ENCODE measurements around the gene RFX1.

DNA sequence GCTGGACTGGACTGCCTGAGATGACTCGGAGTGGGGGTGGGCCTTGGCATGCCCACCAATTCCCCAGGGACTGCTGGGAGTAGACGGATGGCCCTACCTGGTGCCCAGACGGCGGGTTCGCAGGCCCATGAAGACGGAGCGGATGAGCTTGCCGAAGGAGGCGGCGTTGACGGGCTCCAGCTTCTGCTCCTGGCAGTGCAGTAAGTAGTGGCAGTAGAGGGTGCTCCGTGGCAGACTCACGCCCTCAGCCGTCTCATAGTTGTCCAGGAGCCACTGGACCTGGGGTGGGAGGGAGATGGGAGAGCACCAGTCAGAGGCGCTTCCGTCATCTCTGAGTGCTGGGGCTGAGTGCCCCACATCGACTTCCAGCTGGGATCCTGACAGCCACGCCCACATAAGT is 36.2 kb downstream of the RFX1 start:
- no peak for TF ChIP-seq TCF12 (IDR thresholded peaks at IDR 0.05; ENCODE audit: low read depth)
- TF ChIP-seq, protein P1, sequence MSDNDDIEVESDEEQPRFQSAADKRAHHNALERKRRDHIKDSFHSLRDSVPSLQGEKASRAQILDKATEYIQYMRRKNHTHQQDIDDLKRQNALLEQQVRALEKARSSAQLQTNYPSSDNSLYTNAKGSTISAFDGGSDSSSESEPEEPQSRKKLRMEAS (IDR thresholded peaks at IDR 0.05): no peak
- TF ChIP-seq, protein P2, sequence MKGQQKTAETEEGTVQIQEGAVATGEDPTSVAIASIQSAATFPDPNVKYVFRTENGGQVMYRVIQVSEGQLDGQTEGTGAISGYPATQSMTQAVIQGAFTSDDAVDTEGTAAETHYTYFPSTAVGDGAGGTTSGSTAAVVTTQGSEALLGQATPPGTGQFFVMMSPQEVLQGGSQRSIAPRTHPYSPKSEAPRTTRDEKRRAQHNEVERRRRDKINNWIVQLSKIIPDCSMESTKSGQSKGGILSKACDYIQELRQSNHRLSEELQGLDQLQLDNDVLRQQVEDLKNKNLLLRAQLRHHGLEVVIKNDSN (IDR thresholded peaks at IDR 0.05): no peak
- TF ChIP-seq, protein P3, sequence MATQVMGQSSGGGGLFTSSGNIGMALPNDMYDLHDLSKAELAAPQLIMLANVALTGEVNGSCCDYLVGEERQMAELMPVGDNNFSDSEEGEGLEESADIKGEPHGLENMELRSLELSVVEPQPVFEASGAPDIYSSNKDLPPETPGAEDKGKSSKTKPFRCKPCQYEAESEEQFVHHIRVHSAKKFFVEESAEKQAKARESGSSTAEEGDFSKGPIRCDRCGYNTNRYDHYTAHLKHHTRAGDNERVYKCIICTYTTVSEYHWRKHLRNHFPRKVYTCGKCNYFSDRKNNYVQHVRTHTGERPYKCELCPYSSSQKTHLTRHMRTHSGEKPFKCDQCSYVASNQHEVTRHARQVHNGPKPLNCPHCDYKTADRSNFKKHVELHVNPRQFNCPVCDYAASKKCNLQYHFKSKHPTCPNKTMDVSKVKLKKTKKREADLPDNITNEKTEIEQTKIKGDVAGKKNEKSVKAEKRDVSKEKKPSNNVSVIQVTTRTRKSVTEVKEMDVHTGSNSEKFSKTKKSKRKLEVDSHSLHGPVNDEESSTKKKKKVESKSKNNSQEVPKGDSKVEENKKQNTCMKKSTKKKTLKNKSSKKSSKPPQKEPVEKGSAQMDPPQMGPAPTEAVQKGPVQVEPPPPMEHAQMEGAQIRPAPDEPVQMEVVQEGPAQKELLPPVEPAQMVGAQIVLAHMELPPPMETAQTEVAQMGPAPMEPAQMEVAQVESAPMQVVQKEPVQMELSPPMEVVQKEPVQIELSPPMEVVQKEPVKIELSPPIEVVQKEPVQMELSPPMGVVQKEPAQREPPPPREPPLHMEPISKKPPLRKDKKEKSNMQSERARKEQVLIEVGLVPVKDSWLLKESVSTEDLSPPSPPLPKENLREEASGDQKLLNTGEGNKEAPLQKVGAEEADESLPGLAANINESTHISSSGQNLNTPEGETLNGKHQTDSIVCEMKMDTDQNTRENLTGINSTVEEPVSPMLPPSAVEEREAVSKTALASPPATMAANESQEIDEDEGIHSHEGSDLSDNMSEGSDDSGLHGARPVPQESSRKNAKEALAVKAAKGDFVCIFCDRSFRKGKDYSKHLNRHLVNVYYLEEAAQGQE (IDR thresholded peaks at IDR 0.05; ENCODE audit: low read depth): no peak

All from Ishikawa (cell line).